HG02973 (cell line): Measurements from ENCODE around the gene FGF4.

Experiments
- ATAC-seq: cut with Tn5 transposase; IDR thresholded peaks from one replicate; pipeline ENCODE4 v1.9.1; 2021; ENCODE audit warnings: moderate library complexity; ENCODE audit not compliant: unreplicated experiment

FGF4 gene, protein sequence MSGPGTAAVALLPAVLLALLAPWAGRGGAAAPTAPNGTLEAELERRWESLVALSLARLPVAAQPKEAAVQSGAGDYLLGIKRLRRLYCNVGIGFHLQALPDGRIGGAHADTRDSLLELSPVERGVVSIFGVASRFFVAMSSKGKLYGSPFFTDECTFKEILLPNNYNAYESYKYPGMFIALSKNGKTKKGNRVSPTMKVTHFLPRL

DNA sequence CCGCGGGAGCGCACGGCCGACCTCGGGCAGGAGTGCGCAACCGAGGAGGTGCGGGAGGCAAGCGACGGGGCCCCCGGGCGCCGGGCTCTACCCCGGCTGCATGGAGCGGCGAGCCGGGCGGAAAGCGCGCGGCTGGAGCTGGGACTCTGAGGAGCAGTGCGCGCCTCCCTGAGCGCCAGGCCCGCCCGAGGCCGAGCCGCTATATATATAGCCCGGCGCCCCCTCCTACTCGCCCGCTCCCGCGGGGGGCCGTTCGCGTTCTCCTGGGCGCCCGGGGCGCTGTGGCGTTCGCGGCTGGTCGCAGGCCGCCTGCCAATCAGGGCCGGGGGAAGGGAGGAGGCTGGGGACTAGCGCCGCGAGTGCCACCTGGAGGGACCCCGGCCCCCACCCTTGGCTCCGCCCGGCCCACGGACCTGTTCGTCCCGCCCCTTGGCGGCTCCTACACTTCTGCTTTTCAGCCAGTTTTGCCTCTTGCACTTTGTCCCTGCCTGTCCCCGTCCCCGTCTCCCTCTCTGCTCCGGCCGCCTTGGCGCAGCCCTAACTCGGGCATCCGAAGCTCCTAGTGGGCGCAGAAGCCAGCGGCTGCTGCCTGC, at the start of gene FGF4:
FGF4 (minus strand) TSS at position 179 of the 593 bp plus-strand sequence. CDS start 257 bp downstream, outside the sequence.
- ATAC-seq: no peak

DNA sequence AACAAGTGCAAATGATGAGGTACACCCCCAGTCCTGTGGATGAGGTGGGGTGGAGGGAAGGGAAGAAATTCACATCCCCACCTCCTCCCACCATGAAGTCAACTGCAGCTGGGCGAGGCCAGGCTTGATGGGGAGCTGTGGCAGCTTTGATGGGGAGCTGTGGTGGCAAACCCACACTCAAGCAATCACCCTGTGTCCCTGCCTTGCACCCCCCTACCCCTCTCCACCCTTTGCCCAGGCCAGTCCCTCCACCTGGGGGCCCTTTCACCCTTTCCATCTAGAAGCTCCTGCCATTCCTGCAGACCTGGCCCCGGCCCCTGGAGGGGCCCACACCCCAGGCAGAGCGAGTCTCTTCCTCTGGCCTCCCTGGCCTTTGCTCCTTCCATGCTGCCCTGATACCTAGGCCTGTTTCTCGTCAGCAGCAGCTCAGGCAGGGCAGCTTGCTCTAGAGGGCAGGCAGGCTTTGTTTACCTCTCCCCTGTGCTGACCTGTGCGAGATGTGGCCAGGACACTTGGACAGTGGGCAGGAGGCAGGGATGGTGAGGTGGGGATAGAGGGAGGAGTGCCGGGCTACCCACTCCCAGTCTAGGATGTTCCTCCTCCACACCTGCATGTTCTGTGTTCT, 48.6 kb upstream of the FGF4 start:
- no peak for ATAC-seq

- no peak for ATAC-seq
These were observed 47.7 kb upstream of the FGF4 start for GRCh38 chr11:69822676-69823494.

GRCh38 chr11:69821511-69822040, 46.4 kb upstream of the FGF4 start:
- ATAC-seq: no peak

DNA sequence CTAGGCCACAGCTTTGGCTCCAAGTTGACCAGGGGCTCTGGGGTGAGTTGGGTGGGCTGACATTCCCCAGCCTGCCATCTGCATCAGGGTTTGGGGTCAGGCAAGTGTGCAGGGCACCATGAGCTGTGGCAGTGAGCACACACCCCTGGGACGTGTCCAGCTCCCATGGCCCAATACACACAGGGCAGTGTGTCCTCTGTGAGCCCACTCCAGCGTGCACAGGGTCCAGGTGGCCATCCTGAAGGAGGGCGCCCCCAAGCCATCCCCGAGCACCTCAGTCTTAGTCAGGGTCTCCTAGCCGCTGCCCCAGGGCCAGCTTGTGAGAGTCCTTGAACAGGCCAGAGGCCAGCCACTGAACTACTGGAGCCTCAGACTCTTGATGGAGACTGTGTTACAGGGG, 45.3 kb upstream of the FGF4 start:
- ATAC-seq: no peak

GRCh38 chr11:69819541-69820070, 44.5 kb upstream of the FGF4 start:
- ATAC-seq: no peak

DNA sequence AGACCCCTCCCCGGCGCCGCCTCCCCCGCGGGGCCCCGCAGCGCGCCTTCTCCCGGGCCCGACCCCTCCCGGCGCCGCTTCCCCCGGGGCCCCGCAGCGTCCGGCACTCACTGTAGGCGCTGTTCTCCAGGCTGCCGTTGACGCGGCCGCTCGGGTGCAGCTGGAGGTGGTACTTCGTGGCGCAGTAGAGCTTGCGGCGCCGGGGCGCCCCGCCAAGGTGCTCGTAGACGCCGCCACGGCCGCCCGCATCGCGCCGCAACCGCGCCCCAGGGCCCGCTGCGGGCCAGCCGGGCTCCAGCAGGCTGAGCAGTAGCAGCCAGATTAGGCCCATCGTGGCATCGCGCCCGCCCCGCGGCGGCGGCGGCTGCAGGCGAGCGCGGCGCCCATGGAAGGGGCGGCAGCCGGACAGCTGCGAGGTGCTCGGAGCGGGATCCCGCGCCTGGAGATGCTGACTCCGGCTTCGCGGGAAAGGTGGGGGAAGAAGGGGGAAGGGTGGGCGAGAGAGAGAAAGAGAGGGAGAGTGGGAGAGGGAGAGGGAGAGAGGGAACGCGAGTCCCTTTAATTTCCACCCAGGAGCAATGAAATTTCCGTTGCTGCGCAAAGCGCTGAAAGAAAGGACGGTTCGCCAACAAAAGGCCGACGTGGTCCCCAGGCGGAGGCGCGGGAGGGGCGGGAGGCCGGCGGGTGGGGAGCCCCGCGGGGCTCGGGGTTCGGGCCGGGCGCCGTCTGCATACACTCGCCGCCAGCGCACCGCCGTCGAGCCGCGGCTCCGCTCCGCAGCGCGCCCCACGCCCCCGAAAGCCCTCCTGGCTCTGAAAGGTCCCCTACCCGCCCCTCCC, 43.7 kb upstream of the FGF4 start, which contains the start of gene FGF3:
FGF3 (minus strand) TSS at position 814 of the 839 bp plus-strand sequence; CDS start at position 331, 483 bp downstream.
- no peak for ATAC-seq

DNA sequence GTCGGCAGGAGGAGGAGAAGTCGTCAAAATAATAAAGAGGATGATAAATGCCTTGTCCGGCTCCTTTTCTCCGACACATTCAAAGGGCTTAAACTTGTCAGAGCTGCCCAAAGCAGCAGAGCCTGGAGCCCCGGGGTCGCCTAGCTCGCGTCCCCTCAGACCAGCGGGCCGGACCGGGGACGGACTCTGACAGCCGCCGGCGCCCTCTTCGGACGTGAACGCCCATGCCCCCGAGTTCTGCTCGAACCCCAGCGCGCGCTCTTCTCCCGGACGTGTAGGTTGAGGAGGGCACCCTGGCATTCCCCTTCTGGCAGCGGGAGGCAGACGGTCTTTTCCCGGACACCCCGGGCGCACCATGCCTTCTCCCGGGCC, 43.1 kb upstream of the FGF4 start:
- no peak for ATAC-seq

- ATAC-seq: no peak
These were observed 42.4 kb upstream of the FGF4 start for GRCh38 chr11:69817265-69818230.

- ATAC-seq: no peak
These were observed 41.5 kb upstream of the FGF4 start for GRCh38 chr11:69816671-69817070.

DNA sequence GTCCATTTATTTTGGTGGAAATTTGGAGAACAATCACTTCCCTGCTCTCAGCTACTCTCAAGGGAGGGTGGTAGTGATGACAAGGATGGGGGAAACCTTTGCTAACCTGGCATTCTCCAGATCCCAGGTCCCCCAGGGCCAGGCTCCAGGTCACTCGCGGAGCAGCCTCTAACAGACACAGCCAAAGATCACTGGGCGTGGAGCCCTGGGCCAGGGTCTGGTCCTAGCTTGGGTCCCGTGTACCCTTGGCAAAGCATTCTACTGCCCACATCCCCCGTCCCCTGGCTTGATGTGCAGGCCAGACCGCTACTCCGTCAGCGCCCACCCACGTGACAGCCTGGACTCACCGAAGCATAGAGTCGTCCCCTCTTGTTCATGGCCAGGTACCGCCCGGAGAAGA, 40.8 kb upstream of the FGF4 start:
- no peak for ATAC-seq

DNA sequence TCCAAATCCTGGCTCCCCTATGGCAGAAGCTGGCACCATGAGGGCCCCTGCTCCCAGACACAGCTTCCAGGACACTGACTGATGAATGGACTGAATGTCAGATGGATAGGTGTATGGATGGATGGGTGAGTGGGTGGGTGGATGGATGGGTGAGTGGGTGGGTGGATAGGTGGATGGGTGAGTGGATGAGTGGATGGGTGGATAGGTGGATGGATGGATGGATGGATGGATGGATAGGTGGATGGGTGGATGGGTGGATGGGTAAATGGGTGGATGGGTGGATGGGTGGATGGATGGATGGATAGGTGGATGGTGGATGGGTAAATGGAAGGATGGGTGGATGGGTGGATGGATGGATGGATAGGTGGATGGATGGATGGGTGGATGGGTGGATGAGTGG, 39.8 kb upstream of the FGF4 start:
- ATAC-seq: no peak

- no peak for ATAC-seq
These were observed 39.3 kb upstream of the FGF4 start for GRCh38 chr11:69814411-69814810.

GRCh38 chr11:69813839-69814238, 38.7 kb upstream of the FGF4 start:
- ATAC-seq: no peak

DNA sequence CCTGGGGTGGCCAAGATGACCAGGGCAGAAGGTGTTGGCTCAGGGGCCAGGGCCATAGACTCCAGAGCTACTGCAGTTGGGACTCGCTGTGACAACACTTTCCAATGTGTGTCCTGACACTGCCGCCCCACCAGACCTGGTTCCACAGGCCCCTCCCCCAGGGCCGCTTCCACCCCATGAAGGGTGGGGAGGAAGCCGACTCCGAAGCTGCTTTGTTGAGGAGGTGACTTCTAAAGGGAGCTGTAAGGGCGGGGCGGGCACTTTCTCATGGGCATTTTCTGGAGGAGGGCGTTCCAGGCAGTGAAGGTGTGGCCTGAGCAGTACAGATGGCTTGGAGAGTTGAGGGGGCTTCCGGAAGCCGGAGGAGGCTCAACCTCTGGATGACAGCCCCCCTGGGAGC, 37.8 kb upstream of the FGF4 start:
- no peak for ATAC-seq

GRCh38 chr11:69812256-69812655, 37.1 kb upstream of the FGF4 start:
- ATAC-seq: no peak

DNA sequence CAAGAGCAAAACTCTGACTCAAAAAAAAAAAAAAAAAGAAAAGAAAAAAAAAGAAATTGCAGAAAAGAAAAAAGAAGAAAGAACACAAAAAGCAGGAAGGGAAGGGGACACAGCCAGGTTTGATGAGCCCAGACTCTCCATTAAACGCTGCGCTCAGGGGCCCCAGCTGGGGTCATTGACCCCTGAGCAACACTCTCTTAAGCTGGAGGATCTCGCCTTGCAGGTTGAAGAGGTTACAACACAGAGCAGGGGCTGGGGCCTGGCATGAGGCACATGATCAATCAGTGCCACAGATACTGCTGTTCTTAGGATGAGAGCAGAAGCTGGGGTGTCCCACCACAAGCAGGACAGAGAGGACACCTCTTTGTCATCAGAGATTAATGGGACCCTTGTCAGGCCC, 36.3 kb upstream of the FGF4 start:
- no peak for ATAC-seq

DNA sequence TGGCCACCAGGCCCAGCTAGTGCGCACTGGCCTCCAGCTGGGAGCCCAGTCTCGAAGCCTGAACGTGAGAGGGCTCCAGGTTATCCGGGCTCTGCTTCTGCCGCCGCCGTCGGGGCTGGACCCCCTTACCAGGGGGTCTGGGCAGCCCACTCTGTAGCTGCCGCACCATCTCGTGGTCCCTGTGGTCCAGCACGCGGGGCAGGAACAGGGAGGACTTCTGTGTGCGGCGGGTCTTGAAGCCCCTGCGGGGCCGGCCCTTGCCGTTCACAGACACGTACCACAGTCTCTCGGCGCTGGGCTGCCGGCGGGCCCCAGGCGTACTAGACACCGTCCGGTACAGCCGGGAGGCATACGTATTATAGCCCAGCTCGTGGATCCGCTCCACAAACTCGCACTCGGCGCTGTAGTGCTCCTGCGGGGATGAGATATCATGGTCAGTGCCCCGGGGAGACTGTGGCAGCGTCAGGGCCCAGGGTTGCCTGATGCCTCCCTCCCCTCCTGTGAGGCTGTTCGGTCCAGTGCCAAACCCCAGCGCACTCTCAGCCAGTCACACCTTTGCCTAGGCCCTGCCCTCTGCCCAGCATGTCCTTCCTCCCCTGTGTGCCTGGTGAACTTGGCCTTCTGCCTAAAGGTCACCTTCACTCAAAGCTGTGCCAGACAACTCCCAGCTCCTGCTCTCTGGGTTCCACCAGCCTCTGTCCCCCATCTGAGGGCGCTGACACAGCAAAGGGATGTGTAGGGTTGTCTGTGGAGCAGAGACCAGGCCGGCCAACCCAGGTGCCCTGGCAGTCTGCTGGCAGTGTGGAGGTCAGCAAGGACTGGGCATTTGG, 35.4 kb upstream of the FGF4 start:
- ATAC-seq: no peak
